ENCODE results near the gene SIGLEC14. TPM values are rescaled to one million over a fixed set of nuclear protein-coding genes. Genes with fewer than 3 reads are reported as not detected.
"Not testable (repeated sequence)": the region's sequence is repeated elsewhere in the genome, so short reads cannot be mapped to it uniquely, and the experiment has no call there.

SIGLEC14 gene, protein sequence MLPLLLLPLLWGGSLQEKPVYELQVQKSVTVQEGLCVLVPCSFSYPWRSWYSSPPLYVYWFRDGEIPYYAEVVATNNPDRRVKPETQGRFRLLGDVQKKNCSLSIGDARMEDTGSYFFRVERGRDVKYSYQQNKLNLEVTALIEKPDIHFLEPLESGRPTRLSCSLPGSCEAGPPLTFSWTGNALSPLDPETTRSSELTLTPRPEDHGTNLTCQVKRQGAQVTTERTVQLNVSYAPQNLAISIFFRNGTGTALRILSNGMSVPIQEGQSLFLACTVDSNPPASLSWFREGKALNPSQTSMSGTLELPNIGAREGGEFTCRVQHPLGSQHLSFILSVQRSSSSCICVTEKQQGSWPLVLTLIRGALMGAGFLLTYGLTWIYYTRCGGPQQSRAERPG
- 1 to 10 TPM in 2 of 4 donors, under 1 TPM in 1, not detected in 1; 0.69 to 3.5 (median 1.0) TPM for total RNA-seq

GRCh38 chr19:51646730-51647129 lies at the start of gene SIGLEC14:
Gene SIGLEC14 (minus strand): TSS chr19:51646825. CDS start chr19:51646759, 66 bp downstream.
- H3K27ac ChIP-seq; intact Hi-C loops (cut with DNase I; ENCODE audit: low total_unique reads); DNase-seq; H3K4me3 ChIP-seq; H3K9me3 ChIP-seq; H3K4me1 ChIP-seq; H3K36me3 ChIP-seq; H3K27me3 ChIP-seq: not testable (repeated sequence)

DNA sequence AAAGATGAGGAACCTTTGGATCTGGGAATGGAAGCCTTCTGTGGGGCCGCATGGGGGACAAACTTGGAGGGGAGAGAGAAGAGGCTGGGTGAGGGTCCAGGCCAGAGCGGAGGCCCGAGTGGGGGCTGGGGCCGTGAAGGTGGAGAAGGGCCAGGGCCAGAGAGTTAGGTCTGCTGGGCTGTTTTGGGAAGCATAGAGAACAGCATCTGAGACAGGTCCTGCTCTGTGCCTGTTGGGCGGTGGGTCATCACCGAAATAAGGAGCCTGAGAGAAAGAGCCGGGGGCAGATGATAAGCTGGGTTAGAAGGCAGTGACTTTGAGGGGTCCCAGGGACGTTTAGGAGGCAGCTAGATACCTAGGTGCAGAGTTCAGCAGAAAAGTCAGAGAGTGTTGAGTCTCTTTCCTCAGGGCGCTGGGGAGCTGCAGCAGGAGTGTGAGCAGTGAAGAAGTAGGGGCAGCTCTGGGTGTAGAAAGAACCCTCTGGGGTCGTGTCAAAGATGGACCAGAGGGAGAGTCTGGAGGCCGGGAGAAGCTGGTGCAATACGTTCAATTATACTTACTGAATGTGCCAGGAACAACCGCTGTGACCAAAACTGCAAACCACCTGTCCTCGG lies 49.2 kb upstream of the SIGLEC14 start:
- H3K36me3 ChIP-seq, result no peaks in the 10 kb centered on the region
- no peak for DNase-seq
- TF ChIP-seq, protein P1, sequence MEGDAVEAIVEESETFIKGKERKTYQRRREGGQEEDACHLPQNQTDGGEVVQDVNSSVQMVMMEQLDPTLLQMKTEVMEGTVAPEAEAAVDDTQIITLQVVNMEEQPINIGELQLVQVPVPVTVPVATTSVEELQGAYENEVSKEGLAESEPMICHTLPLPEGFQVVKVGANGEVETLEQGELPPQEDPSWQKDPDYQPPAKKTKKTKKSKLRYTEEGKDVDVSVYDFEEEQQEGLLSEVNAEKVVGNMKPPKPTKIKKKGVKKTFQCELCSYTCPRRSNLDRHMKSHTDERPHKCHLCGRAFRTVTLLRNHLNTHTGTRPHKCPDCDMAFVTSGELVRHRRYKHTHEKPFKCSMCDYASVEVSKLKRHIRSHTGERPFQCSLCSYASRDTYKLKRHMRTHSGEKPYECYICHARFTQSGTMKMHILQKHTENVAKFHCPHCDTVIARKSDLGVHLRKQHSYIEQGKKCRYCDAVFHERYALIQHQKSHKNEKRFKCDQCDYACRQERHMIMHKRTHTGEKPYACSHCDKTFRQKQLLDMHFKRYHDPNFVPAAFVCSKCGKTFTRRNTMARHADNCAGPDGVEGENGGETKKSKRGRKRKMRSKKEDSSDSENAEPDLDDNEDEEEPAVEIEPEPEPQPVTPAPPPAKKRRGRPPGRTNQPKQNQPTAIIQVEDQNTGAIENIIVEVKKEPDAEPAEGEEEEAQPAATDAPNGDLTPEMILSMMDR (IDR thresholded peaks at IDR 0.05), result no peak
- no peak for TF ChIP-seq POLR2A (IDR thresholded peaks at IDR 0.05)
- H3K9me3 ChIP-seq, result no peaks in the 10 kb centered on the region
- H3K4me3 ChIP-seq, result no peak overlapping the region
- peaks cover 0 to 24% of the 10 kb centered on the region in 2 donors for H3K4me1 ChIP-seq
- H3K27me3 ChIP-seq, result no peaks in the 10 kb centered on the region
- no peak overlapping the region for H3K27ac ChIP-seq
- intact Hi-C loops (cut with DNase I; ENCODE audit: low total_unique reads), result no loop called here

- Histone ChIP-seq H3K36me3 (no peaks in the 10 kb centered on the region), H3K27ac (peak overlapping the region in 1 of 2 donors; percentile 6), H3K4me3 (no peak overlapping the region), H3K9me3 (no peaks in the 10 kb centered on the region), H3K27me3 (no peaks in the 10 kb centered on the region), H3K4me1 (peaks cover 0 to 24% of the 10 kb centered on the region in 2 donors)
- no peak for TF ChIP-seq POLR2A (IDR thresholded peaks at IDR 0.05)
- TF ChIP-seq, protein P1 (IDR thresholded peaks at IDR 0.05), result no peak
- no peak for DNase-seq
- intact Hi-C loops (cut with DNase I; ENCODE audit: low total_unique reads), result no loop called here
Observed at GRCh38 chr19:51695088-51695487, 48.5 kb upstream of the SIGLEC14 start.

DNA sequence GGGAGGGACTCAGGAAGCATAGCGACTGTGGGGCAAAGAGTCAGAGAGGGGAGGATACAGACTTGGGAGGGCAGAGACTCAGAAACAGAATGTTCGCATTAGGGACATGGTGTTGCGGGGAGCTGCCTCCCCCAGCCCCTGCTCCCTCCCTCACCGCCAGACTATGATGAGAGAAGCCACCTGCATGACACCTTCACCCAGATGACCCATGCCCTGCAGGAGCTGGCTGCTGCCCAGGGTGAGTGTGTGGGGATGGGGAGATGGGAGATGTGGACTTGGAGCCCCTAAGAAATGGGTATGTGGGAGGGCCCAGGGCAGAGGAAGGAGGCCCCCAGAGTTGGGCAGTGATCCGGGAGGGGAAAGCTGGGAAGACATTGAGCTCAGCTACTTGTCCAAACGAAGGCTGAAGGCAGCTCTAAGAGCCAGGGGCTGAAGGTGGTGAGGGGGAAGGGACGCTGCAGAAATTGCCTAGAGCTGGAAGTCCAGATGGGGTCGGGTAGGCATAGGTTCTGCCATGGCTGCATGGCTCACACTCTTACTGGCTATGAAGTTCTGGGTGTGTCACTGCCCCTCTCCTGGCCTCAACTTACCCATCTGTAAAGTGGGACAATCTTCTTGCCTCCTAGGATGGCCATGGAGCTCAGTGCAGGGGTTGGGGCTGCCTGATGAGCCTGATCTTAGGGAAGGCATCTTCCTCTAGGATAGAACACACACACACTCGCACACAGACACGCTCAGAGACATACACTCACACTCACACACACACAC lies 47.9 kb upstream of the SIGLEC14 start:
- Histone ChIP-seq H3K27me3 (no peaks in the 10 kb centered on the region), H3K36me3 (no peaks in the 10 kb centered on the region), H3K9me3 (no peaks in the 10 kb centered on the region), H3K4me3 (no peak overlapping the region), H3K27ac (peak overlapping the region; percentile 100), H3K4me1 (peaks cover 0 to 24% of the 10 kb centered on the region in 2 donors)
- intact Hi-C loops (cut with DNase I; ENCODE audit: low total_unique reads), result no loop called here
- DNase-seq, result no peak
- TF ChIP-seq, protein P1 (IDR thresholded peaks at IDR 0.05), result no peak
- TF ChIP-seq POLR2A (IDR thresholded peaks at IDR 0.05), result no peak

DNA sequence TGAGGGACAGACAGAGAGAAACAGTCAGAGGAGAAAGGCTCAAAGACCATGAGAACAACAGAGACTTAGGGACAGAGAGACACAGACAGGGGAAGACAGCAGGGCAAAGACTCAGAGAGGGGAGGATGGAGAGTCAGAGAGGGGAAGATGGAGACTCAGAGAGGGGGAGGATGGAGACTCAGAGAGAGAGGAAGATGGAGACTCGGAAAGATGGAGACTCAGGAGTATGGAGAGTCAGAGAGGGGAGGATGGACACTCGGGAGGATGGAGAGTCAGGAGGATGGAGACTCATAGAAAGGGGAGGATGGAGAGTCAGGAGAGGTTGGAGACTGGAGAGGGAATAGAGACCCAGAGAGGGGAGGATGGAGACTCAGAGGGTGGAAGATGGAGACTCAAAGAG lies 47.2 kb upstream of the SIGLEC14 start:
- intact Hi-C loops (cut with DNase I; ENCODE audit: low total_unique reads), result no loop called here
- no peaks in the 10 kb centered on the region for H3K36me3 ChIP-seq
- H3K9me3 ChIP-seq, result no peaks in the 10 kb centered on the region
- H3K4me3 ChIP-seq, result no peak overlapping the region
- no peaks in the 10 kb centered on the region for H3K27me3 ChIP-seq
- no peak for DNase-seq
- TF ChIP-seq, protein P1 (IDR thresholded peaks at IDR 0.05), result no peak
- no peak for TF ChIP-seq POLR2A (IDR thresholded peaks at IDR 0.05)
- peaks cover 0 to 24% of the 10 kb centered on the region in 2 donors for H3K4me1 ChIP-seq
- H3K27ac ChIP-seq, result peak overlapping the region; percentile 100
